ENCODE results near the gene TSFM.

GRCh38 chr12:57795354-57795753 lies 12.8 kb downstream of the TSFM start:
- no peak for TF ChIP-seq POLR2AphosphoS5 (IDR thresholded peaks at IDR 0.05; ENCODE audit: insufficient read depth in 1 of 2, low read depth in 1 of 2)
- TF ChIP-seq, protein P1, sequence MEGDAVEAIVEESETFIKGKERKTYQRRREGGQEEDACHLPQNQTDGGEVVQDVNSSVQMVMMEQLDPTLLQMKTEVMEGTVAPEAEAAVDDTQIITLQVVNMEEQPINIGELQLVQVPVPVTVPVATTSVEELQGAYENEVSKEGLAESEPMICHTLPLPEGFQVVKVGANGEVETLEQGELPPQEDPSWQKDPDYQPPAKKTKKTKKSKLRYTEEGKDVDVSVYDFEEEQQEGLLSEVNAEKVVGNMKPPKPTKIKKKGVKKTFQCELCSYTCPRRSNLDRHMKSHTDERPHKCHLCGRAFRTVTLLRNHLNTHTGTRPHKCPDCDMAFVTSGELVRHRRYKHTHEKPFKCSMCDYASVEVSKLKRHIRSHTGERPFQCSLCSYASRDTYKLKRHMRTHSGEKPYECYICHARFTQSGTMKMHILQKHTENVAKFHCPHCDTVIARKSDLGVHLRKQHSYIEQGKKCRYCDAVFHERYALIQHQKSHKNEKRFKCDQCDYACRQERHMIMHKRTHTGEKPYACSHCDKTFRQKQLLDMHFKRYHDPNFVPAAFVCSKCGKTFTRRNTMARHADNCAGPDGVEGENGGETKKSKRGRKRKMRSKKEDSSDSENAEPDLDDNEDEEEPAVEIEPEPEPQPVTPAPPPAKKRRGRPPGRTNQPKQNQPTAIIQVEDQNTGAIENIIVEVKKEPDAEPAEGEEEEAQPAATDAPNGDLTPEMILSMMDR (IDR thresholded peaks at IDR 0.05), result no peak

Measured in vagina (tissue), 2 donors.